GM12878 (cell line): ENCODE data around the gene USP27X. TPM values are rescaled to one million over a fixed set of nuclear protein-coding genes. Genes with fewer than 3 reads are reported as not detected.

Experiments used
- ATAC-seq: fragments of 200-7000 bp; cut with Tn5 transposase; 3 replicates; pipeline ENCODE4 v1.9.1; 2020; ENCODE audit warnings: mild to moderate bottlenecking, moderate library complexity
- BruUV-seq: library from RNA; stranded (reverse); fragments of 400-500 nt; replicated peaks from 2 replicates; lab custom pipeline; 2021; lab: Mats Ljungman, UMichigan
- CTCF ChIA-PET: fragments of 300-600 bp; sonication (Branson Sonifier 250); formaldehyde crosslinking; extraction: SDS; loops from one replicate; lab custom pipeline; 2021; ENCODE audit warnings: inconsistent platforms; lab: Yijun Ruan, JAX
- POLR2A ChIA-PET: fragments of 350-600 bp; formaldehyde crosslinking; extraction: SDS; loops from one replicate; lab custom pipeline; 2021; ENCODE audit warnings: inconsistent platforms; lab: Charles Lee
- RAD21 ChIA-PET: fragments of 300-600 bp; sonication (Branson Sonifier 250); formaldehyde crosslinking; loops from one replicate; lab custom pipeline; 2023; ENCODE audit warnings: antibody characterized with exemption; ENCODE audit not compliant: unreplicated experiment; lab: Charles Lee
- SMC1A ChIA-PET: fragments of 300-600 bp; sonication (Branson Sonifier 250); formaldehyde crosslinking; loops from one replicate; lab custom pipeline; 2023; ENCODE audit not compliant: unreplicated experiment, uncharacterized antibody; lab: Charles Lee
- DNase-seq: peaks from one replicate; pipeline ENCODE4 v3.0.0-alpha.2; 2011; ENCODE audit warnings: low read depth, low spot score
- FAIRE-seq: peaks from 3 replicates; lab custom pipeline; 2011; peaks lifted over from hg19 to GRCh38; lab: Jason Lieb, UNC
- H2AFZ ChIP-seq: 2 replicates; pipeline ENCODE4 v1.6.0; 2011; ENCODE audit warnings: low read depth, low read length, control low read depth; ENCODE audit not compliant: control insufficient read depth
- H3K27ac ChIP-seq: 2 replicates; pipeline ENCODE4 v1.5.1; 2011; ENCODE audit warnings: control low read depth; ENCODE audit not compliant: control insufficient read depth, insufficient read depth
- H3K27me3 ChIP-seq, 2 experiments: replicated peaks in 1 of 2; 2 replicates each; pipeline versions ENCODE4 v1.6.0 to v1.6.1; 2011; ENCODE audit warnings: low read length in 1 of 2; ENCODE audit not compliant: control insufficient read depth in 2 of 2, insufficient read depth in 2 of 2
- H3K36me3 ChIP-seq, 2 experiments: 2 replicates each; pipeline ENCODE4 v1.5.1; 2011; ENCODE audit warnings: low read length in 1 of 2; ENCODE audit not compliant: control insufficient read depth in 2 of 2, insufficient read depth in 2 of 2
- H3K4me1 ChIP-seq: 2 replicates; pipeline ENCODE4 v1.6.1; 2011; ENCODE audit warnings: mild to moderate bottlenecking, low read length, moderate library complexity, mixed read lengths; ENCODE audit not compliant: control insufficient read depth, insufficient read depth
- H3K4me2 ChIP-seq: 2 replicates; pipeline ENCODE4 v1.6.0; 2011; ENCODE audit warnings: control low read depth; ENCODE audit not compliant: control insufficient read depth, insufficient read depth
- H3K4me3 ChIP-seq: fragments of 200-600 bp; sonication (generic); 2 replicates; pipeline ENCODE4 v1.5.1; 2016
- H3K79me2 ChIP-seq: 2 replicates; pipeline ENCODE4 v1.6.0; 2011; ENCODE audit warnings: low read length; ENCODE audit not compliant: control insufficient read depth, insufficient read depth
- H3K9ac ChIP-seq: 2 replicates; pipeline ENCODE4 v1.8.0; 2011; ENCODE audit warnings: low read length, control low read depth, mixed read lengths; ENCODE audit not compliant: control insufficient read depth, insufficient read depth
- H3K9me3 ChIP-seq: replicated peaks from 3 replicates; pipeline ENCODE4 v1.5.1; 2011; ENCODE audit warnings: mild to moderate bottlenecking, low read length; ENCODE audit not compliant: control insufficient read depth, insufficient read depth
- H4K20me1 ChIP-seq: 2 replicates; pipeline ENCODE4 v1.6.0; 2011; ENCODE audit not compliant: control insufficient read depth, insufficient read depth
- CBFB ChIP-seq: IDR thresholded peaks from 2 replicates; pipeline ENCODE4 v1.6.1; 2016; ENCODE audit warnings: antibody characterized with exemption, low read depth
- ESRRA ChIP-seq: IDR thresholded peaks from 2 replicates; pipeline ENCODE4 v1.6.1; 2012; ENCODE audit warnings: mild to moderate bottlenecking, low read length, improper control_type of control experiment
- FOXM1 ChIP-seq: IDR thresholded peaks from 2 replicates; pipeline ENCODE4 v1.6.1; 2012; ENCODE audit warnings: low read depth, mild to moderate bottlenecking, inconsistent platforms, low read length, moderate library complexity
- GABPA ChIP-seq: IDR thresholded peaks from 2 replicates; pipeline ENCODE4 v1.6.1; 2014; ENCODE audit warnings: antibody characterized with exemption, low read depth, mild to moderate bottlenecking, inconsistent platforms
- HDAC2 ChIP-seq: fragments of 200-600 bp; sonication (generic); IDR thresholded peaks from 2 replicates; pipeline ENCODE4 v1.6.1; 2017
- HDAC6 ChIP-seq: fragments of 200-600 bp; sonication (generic); IDR thresholded peaks from one replicate; pipeline ENCODE4 v1.8.0; 2017; ENCODE audit warnings: antibody characterized with exemption; ENCODE audit not compliant: unreplicated experiment
- NFYB ChIP-seq: IDR thresholded peaks from 2 replicates; pipeline ENCODE4 v1.6.1; 2011; ENCODE audit warnings: low read depth, mild to moderate bottlenecking, low read length, improper control_type of control experiment, moderate library complexity; ENCODE audit not compliant: insufficient read depth
- NR2F1 ChIP-seq: fragments of 450-650 bp; conservative IDR thresholded peaks from 2 replicates; pipeline ENCODE4 v1.6.1; 2017; ENCODE audit warnings: mild to moderate bottlenecking
- POLR2A ChIP-seq: IDR thresholded peaks from 2 replicates; pipeline ENCODE4 v1.6.1; 2011; ENCODE audit warnings: low read depth, mild to moderate bottlenecking, low read length
- RELA ChIP-seq: fragments of 450-650 bp; IDR thresholded peaks from 2 replicates; pipeline ENCODE4 v1.8.0; 2014; ENCODE audit warnings: borderline replicate concordance; ENCODE audit not compliant: partially characterized antibody
- STAT1 ChIP-seq: fragments of 450-650 bp; conservative IDR thresholded peaks from 2 replicates; pipeline ENCODE4 v1.6.1; 2014; ENCODE audit warnings: antibody characterized with exemption, mild to moderate bottlenecking
- TAF1 ChIP-seq: IDR thresholded peaks from 2 replicates; pipeline ENCODE4 v1.6.1; 2011; ENCODE audit warnings: mild to moderate bottlenecking, low read depth, low read length, borderline replicate concordance
- in situ Hi-C: fragments of 300-500 bp; cut with MboI; formaldehyde crosslinking; loops from 9 replicates; pipeline ENCODE4 v1.14.3; 2018; ENCODE audit warnings: mixed read lengths
- intact Hi-C: fragments of 100-400 bp; cut with micrococcal nuclease; formaldehyde crosslinking; loops from one replicate; pipeline ENCODE4 v1.14.2; 2022; ENCODE audit not compliant: unreplicated experiment
- polyA plus RNA-seq, 11 experiments: library from polyadenylated mRNA; depleted of rRNA in 4 of 11; unstranded in 6 of 11; stranded (reverse) in 5 of 11; fragments of >200 nt; fragmentation: Nextera tagmentation in 4 of 11; fragmentation: Illumina TruSeq in 1 of 11; extraction: Ambion mirVana in 4 of 11; extraction: Trizol in 1 of 11; gene quantifications; 1 replicate in 1 of 11; 2 replicates in 10 of 11; pipeline versions ENCODE4 v1.2.1 to v1.2.3, GENCODE V29; 2011 to 2016; ENCODE audit warnings: inconsistent platforms in 2 of 11, missing spikeins in 2 of 11, low read depth in 1 of 11
- total RNA-seq, 4 experiments: library from RNA; depleted of rRNA in 3 of 4; stranded (reverse); fragments of >200 nt in 3 of 4; fragmentation: Illumina TruSeq in 1 of 4; extraction: Trizol in 1 of 4; gene quantifications; 2 replicates each; pipeline versions ENCODE4 v1.2.1 to v1.2.3, GENCODE V29; 2013 to 2021
- TF ChIP-seq, protein P1 (sequence below): IDR thresholded peaks from 2 replicates; pipeline ENCODE4 v1.6.1; 2011; ENCODE audit warnings: mild to moderate bottlenecking, low read depth, low read length, moderate library complexity; ENCODE audit not compliant: insufficient replicate concordance
- TF ChIP-seq, protein P2 (sequence below): fragments of 450-650 bp; IDR thresholded peaks from 2 replicates; pipeline ENCODE4 v1.6.1; 2017; ENCODE audit warnings: mild to moderate bottlenecking
- TF ChIP-seq, protein P3 (sequence below): fragments of 450-650 bp; IDR thresholded peaks from 2 replicates; pipeline ENCODE4 v1.6.1; 2016; ENCODE audit warnings: mild to moderate bottlenecking

The USP27X gene
- total and polyA plus RNA-seq, 10 of the 15 experiments (the other 5 are each of a cell fraction or from before 2014, with no cell fraction given), result 0.09 to 2.0 (median 0.89) TPM; not detected in 1

DNA sequence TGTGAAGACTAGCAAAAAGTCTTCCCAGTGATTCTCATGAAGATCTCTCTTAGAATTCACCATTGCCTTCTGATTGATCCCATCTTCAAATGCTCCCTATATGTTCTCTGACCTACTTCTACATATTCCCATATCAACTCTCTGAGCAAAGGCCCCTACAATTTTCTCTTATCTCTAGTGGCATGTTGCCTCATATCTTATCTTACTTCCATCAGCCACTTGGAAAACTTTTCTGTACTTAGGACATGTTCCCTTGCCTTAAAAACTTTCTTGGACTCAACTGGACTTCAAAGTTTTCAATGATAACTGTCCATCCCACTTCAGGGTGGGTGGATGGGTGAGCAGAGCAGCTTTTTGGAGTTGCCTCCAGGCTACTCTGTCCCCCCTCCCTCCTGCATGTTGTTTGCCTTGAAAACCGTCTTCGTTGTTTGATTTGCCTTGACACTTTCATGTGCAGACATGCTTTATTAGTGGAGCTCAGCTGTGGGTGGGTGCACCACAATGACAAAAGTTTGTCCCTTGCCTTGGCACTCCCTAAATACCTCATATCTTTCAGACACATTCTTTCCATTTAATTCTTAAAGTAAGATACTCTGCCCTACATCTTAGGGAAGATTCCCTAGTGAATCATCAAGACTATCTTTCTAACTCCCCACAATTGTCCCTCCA, 18.3 kb upstream of the USP27X start (continued):
- TF ChIP-seq, protein P1, sequence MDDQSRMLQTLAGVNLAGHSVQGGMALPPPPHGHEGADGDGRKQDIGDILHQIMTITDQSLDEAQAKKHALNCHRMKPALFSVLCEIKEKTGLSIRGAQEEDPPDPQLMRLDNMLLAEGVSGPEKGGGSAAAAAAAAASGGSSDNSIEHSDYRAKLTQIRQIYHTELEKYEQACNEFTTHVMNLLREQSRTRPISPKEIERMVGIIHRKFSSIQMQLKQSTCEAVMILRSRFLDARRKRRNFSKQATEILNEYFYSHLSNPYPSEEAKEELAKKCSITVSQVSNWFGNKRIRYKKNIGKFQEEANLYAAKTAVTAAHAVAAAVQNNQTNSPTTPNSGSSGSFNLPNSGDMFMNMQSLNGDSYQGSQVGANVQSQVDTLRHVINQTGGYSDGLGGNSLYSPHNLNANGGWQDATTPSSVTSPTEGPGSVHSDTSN, result no peak
- TF ChIP-seq ESRRA (no peak), POLR2A (no peak), HDAC2 (no peak)
- TF ChIP-seq, protein P2, sequence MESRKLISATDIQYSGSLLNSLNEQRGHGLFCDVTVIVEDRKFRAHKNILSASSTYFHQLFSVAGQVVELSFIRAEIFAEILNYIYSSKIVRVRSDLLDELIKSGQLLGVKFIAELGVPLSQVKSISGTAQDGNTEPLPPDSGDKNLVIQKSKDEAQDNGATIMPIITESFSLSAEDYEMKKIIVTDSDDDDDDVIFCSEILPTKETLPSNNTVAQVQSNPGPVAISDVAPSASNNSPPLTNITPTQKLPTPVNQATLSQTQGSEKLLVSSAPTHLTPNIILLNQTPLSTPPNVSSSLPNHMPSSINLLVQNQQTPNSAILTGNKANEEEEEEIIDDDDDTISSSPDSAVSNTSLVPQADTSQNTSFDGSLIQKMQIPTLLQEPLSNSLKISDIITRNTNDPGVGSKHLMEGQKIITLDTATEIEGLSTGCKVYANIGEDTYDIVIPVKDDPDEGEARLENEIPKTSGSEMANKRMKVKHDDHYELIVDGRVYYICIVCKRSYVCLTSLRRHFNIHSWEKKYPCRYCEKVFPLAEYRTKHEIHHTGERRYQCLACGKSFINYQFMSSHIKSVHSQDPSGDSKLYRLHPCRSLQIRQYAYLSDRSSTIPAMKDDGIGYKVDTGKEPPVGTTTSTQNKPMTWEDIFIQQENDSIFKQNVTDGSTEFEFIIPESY, result no peak
- TF ChIP-seq, protein P3, sequence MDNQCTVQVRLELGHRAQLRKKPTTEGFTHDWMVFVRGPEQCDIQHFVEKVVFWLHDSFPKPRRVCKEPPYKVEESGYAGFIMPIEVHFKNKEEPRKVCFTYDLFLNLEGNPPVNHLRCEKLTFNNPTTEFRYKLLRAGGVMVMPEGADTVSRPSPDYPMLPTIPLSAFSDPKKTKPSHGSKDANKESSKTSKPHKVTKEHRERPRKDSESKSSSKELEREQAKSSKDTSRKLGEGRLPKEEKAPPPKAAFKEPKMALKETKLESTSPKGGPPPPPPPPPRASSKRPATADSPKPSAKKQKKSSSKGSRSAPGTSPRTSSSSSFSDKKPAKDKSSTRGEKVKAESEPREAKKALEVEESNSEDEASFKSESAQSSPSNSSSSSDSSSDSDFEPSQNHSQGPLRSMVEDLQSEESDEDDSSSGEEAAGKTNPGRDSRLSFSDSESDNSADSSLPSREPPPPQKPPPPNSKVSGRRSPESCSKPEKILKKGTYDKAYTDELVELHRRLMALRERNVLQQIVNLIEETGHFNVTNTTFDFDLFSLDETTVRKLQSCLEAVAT, result no peak
- TF ChIP-seq, all 136 proteins: peak for 0

DNA sequence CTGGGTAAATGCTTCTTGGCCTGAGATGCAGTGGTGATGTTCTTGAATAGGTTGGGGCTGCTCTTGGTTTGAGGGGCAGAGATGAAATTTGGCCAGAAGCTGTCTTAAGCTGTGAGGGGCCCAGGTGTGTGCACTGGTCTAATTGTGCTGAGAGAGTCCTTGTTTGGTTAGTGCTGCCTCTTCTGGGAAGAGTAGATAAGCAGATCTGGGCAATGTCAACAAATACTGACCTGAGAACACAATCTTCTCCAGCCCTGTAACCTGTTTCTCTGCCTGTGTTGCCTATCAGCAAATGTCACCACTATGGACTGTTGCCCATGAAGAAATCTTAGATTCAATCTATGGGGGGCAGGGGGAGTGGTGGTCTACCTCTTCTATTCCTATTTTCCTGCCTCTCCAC, 17.2 kb upstream of the USP27X start:
- BruUV-seq, result no TSS peak
- in situ Hi-C loops (loop anchor here (25.0 kb wide), 1 partner anchor 1000 kb away; no protein-coding TSS in a partner anchor), intact Hi-C loops (no loop called here)
- Histone ChIP-seq H3K27ac (no peak overlapping the region), H3K4me3 (no peak overlapping the region), H3K9ac (no peak overlapping the region), H4K20me1 (no peaks in the 10 kb centered on the region), H3K9me3 (no peaks in the 10 kb centered on the region), H3K4me2 (no peak overlapping the region)
- DNase-seq (no peak), ATAC-seq (no peak)
- ChIA-PET CTCF (no interaction called here), POLR2A (no interaction called here)
- TF ChIP-seq FOXM1, result no peak
- no peak for TF ChIP-seq TAF1
- TF ChIP-seq NR2F1, result no peak
- no peak for TF ChIP-seq HDAC6
- TF ChIP-seq, protein P1, result no peak
- no peak for TF ChIP-seq GABPA
- no peak for TF ChIP-seq CBFB
- no peak for TF ChIP-seq RELA
- TF ChIP-seq NFYB, result no peak
- no peak for TF ChIP-seq STAT1
- TF ChIP-seq, all 136 proteins: peak for 0
- ChIA-PET RAD21 (no interaction called here), SMC1A (no interaction called here)
- no peak overlapping the region for H2AFZ ChIP-seq
- no peaks in the 10 kb centered on the region for H3K79me2 ChIP-seq
- no peaks in the 10 kb centered on the region for H3K36me3 ChIP-seq
- FAIRE-seq, result no peak
- H3K4me1 ChIP-seq, result no peaks in the 10 kb centered on the region
- H3K27me3 ChIP-seq, result no peaks in the 10 kb centered on the region
